HepG2 (cell line): ENCODE results near the gene TMEM222. TPM values are rescaled to one million over a fixed set of nuclear protein-coding genes. Genes with fewer than 3 reads are reported as not detected.
A peak's percentile ranks its signal among the peaks of the same experiment; 100 is the strongest.

ENCODE experiments used
- BATF2 ChIP-seq: sonication (generic); formaldehyde crosslinking; IDR thresholded peaks from 2 replicates; pipeline ENCODE4 v1.8.0; 2022; ENCODE audit warnings: mild to moderate bottlenecking, missing genetic modification reagents, moderate library complexity
- BORCS8-MEF2B ChIP-seq: sonication (generic); formaldehyde crosslinking; IDR thresholded peaks from 2 replicates; pipeline ENCODE4 v1.8.0; 2022; ENCODE audit warnings: mild to moderate bottlenecking, missing genetic modification reagents
- CBX1 ChIP-seq: IDR thresholded peaks from one replicate; pipeline ENCODE4 v1.6.1; 2016; ENCODE audit warnings: antibody characterized with exemption, low read depth
- DNMT1 ChIP-seq: sonication (generic); formaldehyde crosslinking; IDR thresholded peaks from 2 replicates; pipeline ENCODE4 v1.5.1; 2020; ENCODE audit warnings: mild to moderate bottlenecking, missing genetic modification reagents
- ERF ChIP-seq: IDR thresholded peaks from 2 replicates; pipeline ENCODE4 v1.6.1; 2018; ENCODE audit warnings: missing biosample characterization, missing genetic modification reagents
- GABPA ChIP-seq, 2 experiments: IDR thresholded peaks; 2 replicates each; pipeline ENCODE4 v1.6.1; 2011 to 2016; ENCODE audit warnings: low read depth in 2 of 2, low read length in 1 of 2, missing biosample characterization in 1 of 2, missing genetic modification characterization in 1 of 2
- GABPB1 ChIP-seq: IDR thresholded peaks from 2 replicates; pipeline ENCODE4 v1.6.1; 2016; ENCODE audit warnings: mild to moderate bottlenecking, missing genetic modification reagents, moderate library complexity, missing compliant biosample characterization
- HMGA1 ChIP-seq: sonication (generic); formaldehyde crosslinking; conservative IDR thresholded peaks from 2 replicates; pipeline ENCODE4 v1.4.0; 2020; ENCODE audit warnings: missing genetic modification reagents
- JDP2 ChIP-seq: sonication (generic); formaldehyde crosslinking; IDR thresholded peaks from 2 replicates; pipeline ENCODE4 v1.8.1; 2022; ENCODE audit warnings: missing genetic modification reagents, borderline replicate concordance
- KAT7 ChIP-seq: IDR thresholded peaks from 2 replicates; pipeline ENCODE4 v1.6.1; 2018; ENCODE audit warnings: borderline replicate concordance, missing compliant biosample characterization
- KMT2A ChIP-seq: sonication (generic); formaldehyde crosslinking; IDR thresholded peaks from 2 replicates; pipeline ENCODE4 v1.4.0; 2020; ENCODE audit warnings: missing genetic modification reagents
- PHF8 ChIP-seq: sonication (generic); formaldehyde crosslinking; IDR thresholded peaks from 2 replicates; pipeline ENCODE4 v1.5.0; 2020; ENCODE audit warnings: missing genetic modification reagents
- RNF219 ChIP-seq: sonication (generic); formaldehyde crosslinking; IDR thresholded peaks from 2 replicates; pipeline ENCODE4 v1.5.0; 2020; ENCODE audit warnings: mild to moderate bottlenecking, missing genetic modification reagents
- SPEN ChIP-seq: sonication (generic); formaldehyde crosslinking; IDR thresholded peaks from 2 replicates; pipeline ENCODE4 v1.5.1; 2020; ENCODE audit warnings: low read depth, mild to moderate bottlenecking, missing genetic modification reagents
- TARDBP ChIP-seq: sonication (generic); formaldehyde crosslinking; IDR thresholded peaks from 2 replicates; pipeline ENCODE4 v1.8.0; 2022; ENCODE audit warnings: mild to moderate bottlenecking, missing genetic modification reagents
- TFE3 ChIP-seq: IDR thresholded peaks from 2 replicates; pipeline ENCODE4 v1.6.1; 2016
- ZHX1 ChIP-seq: sonication (generic); formaldehyde crosslinking; IDR thresholded peaks from 2 replicates; pipeline ENCODE4 v1.8.1; 2022; ENCODE audit warnings: low read depth, mild to moderate bottlenecking, missing genetic modification reagents
- ZNF205 ChIP-seq: IDR thresholded peaks from 2 replicates; pipeline ENCODE4 v1.6.1; 2018; ENCODE audit warnings: missing biosample characterization, missing genetic modification reagents
- ZNF530 ChIP-seq: sonication (generic); formaldehyde crosslinking; IDR thresholded peaks from 2 replicates; pipeline ENCODE4 v1.5.0; 2020; ENCODE audit warnings: low read depth, mild to moderate bottlenecking, missing genetic modification reagents
- ZNF768 ChIP-seq: sonication (generic); formaldehyde crosslinking; IDR thresholded peaks from 2 replicates; pipeline ENCODE4 v1.4.0; 2020; ENCODE audit warnings: missing genetic modification reagents
- ZNF772 ChIP-seq: sonication (generic); formaldehyde crosslinking; IDR thresholded peaks from 2 replicates; pipeline ENCODE4 v1.5.0; 2020; ENCODE audit warnings: mild to moderate bottlenecking, missing genetic modification reagents
- polyA plus RNA-seq, 8 experiments: library from polyadenylated mRNA; depleted of rRNA in 3 of 8; stranded (reverse) in 7 of 8; unstranded in 1 of 8; fragments of >200 nt; fragmentation: Illumina TruSeq in 4 of 8; extraction: Trizol in 4 of 8; gene quantifications; 2 replicates each; pipeline versions ENCODE4 v1.2.1 to v1.2.3, GENCODE V29; 2011 to 2016; ENCODE audit warnings: low read depth in 4 of 8, missing spikeins in 1 of 8, mixed read lengths in 1 of 8; ENCODE audit not compliant: insufficient read depth in 1 of 8
- total RNA-seq, 5 experiments: library from RNA; depleted of rRNA; stranded (reverse); fragments of >200 nt; fragmentation: Illumina TruSeq; extraction: Trizol; gene quantifications; 2 replicates each; pipeline ENCODE4 v1.2.3, GENCODE V29; 2016; ENCODE audit warnings: low read depth in 1 of 5

The TMEM222 gene
- total and polyA plus RNA-seq, 2 of the 13 experiments (the other 11 are each of a cell fraction or from before 2014, with no cell fraction given), result 22.7 to 29.6 TPM

GRCh38 chr1:27342778-27343638, 21.0 kb downstream of the TMEM222 start (continued):
- TF ChIP-seq KMT2A (CRISPR knock-in tag), result peak; percentile 72; the same call in 1 of the 2 replicates
- TF ChIP-seq ERF, result peak; percentile 22; the same call in 1 of the 2 replicates
- no peak for TF ChIP-seq ZNF205 (CRISPR knock-in tag)
- TF ChIP-seq BORCS8-MEF2B (CRISPR knock-in tag), result peak; percentile 7; the same call in 1 of the 2 replicates
- TF ChIP-seq ZNF530 (CRISPR knock-in tag), result no peak
- no peak for TF ChIP-seq RNF219 (CRISPR knock-in tag)
- TF ChIP-seq KAT7 (CRISPR knock-in tag), result 0 out of 2 replicates have a peak, but pooled peaks have one; percentile 19
- peak; percentile 40 for TF ChIP-seq ZNF768 (CRISPR knock-in tag)
- peak; percentile 63; the same call in 1 of the 2 replicates for TF ChIP-seq ZHX1 (CRISPR knock-in tag)
- peak; percentile 30; the same call in 1 of the 2 replicates for TF ChIP-seq SPEN
- peak; percentile 47 for TF ChIP-seq ZNF772
- TF ChIP-seq JDP2 (CRISPR knock-in tag), result no peak
- TF ChIP-seq TARDBP (CRISPR knock-in tag), result peak; percentile 80
- TF ChIP-seq GABPA (IDR thresholded peaks at IDR 0.05; ENCODE audit: low read depth, low read length), result no peak
- TF ChIP-seq GABPA (CRISPR knock-in tag; IDR thresholded peaks at IDR 0.05; ENCODE audit: low read depth), result peak; percentile 18; the same call in 1 of the 2 replicates
- no peak for TF ChIP-seq CBX1
- TF ChIP-seq BATF2 (CRISPR knock-in tag), result 0 out of 2 replicates have a peak, but pooled peaks have one; percentile 32
- no peak for TF ChIP-seq DNMT1 (CRISPR knock-in tag)
- 0 out of 2 replicates have a peak, but pooled peaks have one; percentile 28 for TF ChIP-seq TFE3 (CRISPR knock-in tag)
- TF ChIP-seq GABPB1 (CRISPR knock-in tag), result peak; percentile 56; the same call in 1 of the 2 replicates
- TF ChIP-seq HMGA1 (CRISPR knock-in tag), result no peak
- TF ChIP-seq PHF8 (CRISPR knock-in tag), result peak; percentile 86
